Body of pancreas (tissue), 4 donors: ENCODE results near the gene LORICRIN. TPM values are rescaled to one million over a fixed set of nuclear protein-coding genes. Genes with fewer than 3 reads are reported as not detected.

Experiments
- ATAC-seq: fragments of 150-250 bp; one replicate; pipeline ENCODE4 v1.9.1; 2016
- DNase-seq, 4 donors: peaks; one replicate each; pipeline ENCODE4 v3.0.0-alpha.2; 2019
- H3K27ac ChIP-seq, 4 donors: fragments of 200-600 bp; sonication (generic); 1 replicate in 3 of 4; 2 replicates in 1 of 4; pipeline versions ENCODE4 v1.5.1 to v1.6.1; 2016 to 2019; ENCODE audit warnings: mild to moderate bottlenecking in 1 of 4, mixed read lengths in 1 of 4, moderate library complexity in 1 of 4
- H3K27me3 ChIP-seq, 2 donors: fragments of 200-600 bp; sonication (generic); one replicate each; pipeline ENCODE4 v1.6.0; 2016; ENCODE audit warnings: mild to moderate bottlenecking in 1 of 2
- H3K36me3 ChIP-seq, 2 donors: fragments of 200-600 bp; sonication (generic); replicated peaks in 1 of 2; 2 replicates each; pipeline ENCODE4 v1.5.1; 2016; ENCODE audit warnings: low read depth in 2 of 2; ENCODE audit not compliant: insufficient read depth in 1 of 2
- H3K4me1 ChIP-seq: fragments of 200-600 bp; sonication (generic); one replicate; pipeline ENCODE4 v1.6.0; 2016
- H3K4me3 ChIP-seq, 2 donors: fragments of 200-600 bp; sonication (generic); 1 replicate in 1 of 2; 2 replicates in 1 of 2; pipeline ENCODE4 v1.5.1; 2016 to 2019
- H3K9me3 ChIP-seq, 3 donors: fragments of 200-600 bp; sonication (generic); 1 replicate in 2 of 3; 2 replicates in 1 of 3; pipeline ENCODE4 v1.5.1; 2016
- POLR2A ChIP-seq, 3 donors: fragments of 450-650 bp; IDR thresholded peaks; one replicate each; pipeline ENCODE4 v1.6.1; 2016; ENCODE audit warnings: antibody characterized with exemption in 3 of 3, mild to moderate bottlenecking in 2 of 3
- WGBS, 2 donors: methylation state at CpG; one replicate each; pipeline ENCODE4 v1.1.5; 2017; 5-methylcytosine and 5-hydroxymethylcytosine counted together
- intact Hi-C: fragments of 100-400 bp; cut with DNase I; formaldehyde crosslinking; loops from one replicate; pipeline ENCODE4 v1.15.1; 2023
- total RNA-seq, 2 donors: library from RNA; depleted of rRNA; stranded (reverse); fragments of >200 nt; gene quantifications; one replicate each; pipeline ENCODE4 v1.1.0, GENCODE V29; 2016
- TF ChIP-seq, protein P1 (sequence below), 7 experiments: fragments of 450-650 bp in 4 of 7; fragments of 200-600 bp in 3 of 7; sonication (generic) in 3 of 7; IDR thresholded peaks; one replicate each; pipeline ENCODE4 v1.5.1; 2016 to 2019; ENCODE audit warnings: antibody characterized with exemption in 7 of 7

The LORICRIN gene, protein sequence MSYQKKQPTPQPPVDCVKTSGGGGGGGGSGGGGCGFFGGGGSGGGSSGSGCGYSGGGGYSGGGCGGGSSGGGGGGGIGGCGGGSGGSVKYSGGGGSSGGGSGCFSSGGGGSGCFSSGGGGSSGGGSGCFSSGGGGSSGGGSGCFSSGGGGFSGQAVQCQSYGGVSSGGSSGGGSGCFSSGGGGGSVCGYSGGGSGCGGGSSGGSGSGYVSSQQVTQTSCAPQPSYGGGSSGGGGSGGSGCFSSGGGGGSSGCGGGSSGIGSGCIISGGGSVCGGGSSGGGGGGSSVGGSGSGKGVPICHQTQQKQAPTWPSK
- total RNA-seq, result not detected

DNA sequence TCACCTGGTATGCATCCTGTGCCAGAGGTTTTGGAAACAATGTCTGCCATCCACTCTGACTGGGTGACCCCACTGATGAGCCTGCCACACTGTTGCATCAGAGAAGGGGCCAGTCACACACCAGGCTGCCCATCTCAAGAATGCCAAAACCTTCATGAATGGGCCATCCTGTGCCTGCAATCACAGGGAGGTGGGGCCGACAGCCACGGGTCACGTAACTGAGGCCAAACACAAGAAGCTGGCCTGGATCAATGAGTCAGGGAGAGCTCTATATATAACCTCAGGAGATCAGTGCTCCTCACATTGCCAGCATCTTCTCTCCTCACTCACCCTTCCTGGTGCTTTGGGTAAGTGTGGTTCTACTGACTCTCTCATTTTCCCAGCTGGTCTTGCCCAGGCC is at the start of gene LORICRIN:
Gene LORICRIN (plus strand): TSS at position 301 of the 400 bp plus-strand sequence. CDS start 1,263 bp downstream, outside the sequence.
- ATAC-seq (no peak), DNase-seq (no peak)
- TF ChIP-seq POLR2A (IDR thresholded peaks at IDR 0.05), result no peak
- TF ChIP-seq, protein P1, sequence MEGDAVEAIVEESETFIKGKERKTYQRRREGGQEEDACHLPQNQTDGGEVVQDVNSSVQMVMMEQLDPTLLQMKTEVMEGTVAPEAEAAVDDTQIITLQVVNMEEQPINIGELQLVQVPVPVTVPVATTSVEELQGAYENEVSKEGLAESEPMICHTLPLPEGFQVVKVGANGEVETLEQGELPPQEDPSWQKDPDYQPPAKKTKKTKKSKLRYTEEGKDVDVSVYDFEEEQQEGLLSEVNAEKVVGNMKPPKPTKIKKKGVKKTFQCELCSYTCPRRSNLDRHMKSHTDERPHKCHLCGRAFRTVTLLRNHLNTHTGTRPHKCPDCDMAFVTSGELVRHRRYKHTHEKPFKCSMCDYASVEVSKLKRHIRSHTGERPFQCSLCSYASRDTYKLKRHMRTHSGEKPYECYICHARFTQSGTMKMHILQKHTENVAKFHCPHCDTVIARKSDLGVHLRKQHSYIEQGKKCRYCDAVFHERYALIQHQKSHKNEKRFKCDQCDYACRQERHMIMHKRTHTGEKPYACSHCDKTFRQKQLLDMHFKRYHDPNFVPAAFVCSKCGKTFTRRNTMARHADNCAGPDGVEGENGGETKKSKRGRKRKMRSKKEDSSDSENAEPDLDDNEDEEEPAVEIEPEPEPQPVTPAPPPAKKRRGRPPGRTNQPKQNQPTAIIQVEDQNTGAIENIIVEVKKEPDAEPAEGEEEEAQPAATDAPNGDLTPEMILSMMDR (IDR thresholded peaks at IDR 0.05), result no peak
- Histone ChIP-seq H3K4me1 (peaks cover 17% of the 10 kb centered on the region), H3K36me3 (no peaks in the 10 kb centered on the region), H3K4me3 (no peak within 1 kb of the TSS), H3K9me3 (no peaks in the 10 kb centered on the region), H3K27ac (no peak within 1 kb of the TSS), H3K27me3 (peaks cover 5 to 29% of the 10 kb centered on the region in 2 donors)
- intact Hi-C loops, result no loop called here
- WGBS, 2 donors, result 70 to 100% methylated on average over 1 to 3 of the region's 3 CpGs

DNA sequence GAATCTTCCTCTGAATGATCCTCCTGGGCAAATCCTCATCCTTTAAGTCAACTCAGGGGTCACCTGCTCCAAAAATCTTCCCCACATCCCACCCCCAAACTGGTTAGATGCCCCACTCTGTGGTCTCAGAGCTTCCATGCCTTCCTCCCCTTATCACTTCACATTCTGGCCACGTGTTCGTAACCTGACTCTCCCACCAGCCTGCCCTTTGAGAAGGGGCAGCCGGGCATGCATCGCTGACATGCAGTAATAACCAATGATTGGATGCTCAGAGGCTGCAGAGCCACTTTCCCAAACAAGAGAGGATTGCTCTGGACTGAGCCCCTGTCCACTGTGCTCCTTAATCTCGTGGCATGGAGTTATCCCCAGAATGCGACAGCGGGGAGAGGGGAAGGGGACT is 49.3 kb upstream of the LORICRIN start:
- no peaks in the 10 kb centered on the region for H3K9me3 ChIP-seq
- no peak overlapping the region for H3K27ac ChIP-seq
- intact Hi-C loops, result no loop called here
- TF ChIP-seq, protein P1 (IDR thresholded peaks at IDR 0.05), result no peak
- no peak for TF ChIP-seq POLR2A (IDR thresholded peaks at IDR 0.05)
- no peaks in the 10 kb centered on the region for H3K4me1 ChIP-seq
- H3K4me3 ChIP-seq, result no peak overlapping the region
- ATAC-seq, result no peak
- no peaks in the 10 kb centered on the region for H3K27me3 ChIP-seq
- 35 to 38% methylated on average over 7 of the region's 7 CpGs for WGBS, 2 donors
- H3K36me3 ChIP-seq, result no peaks in the 10 kb centered on the region
- DNase-seq, result no peak

DNA sequence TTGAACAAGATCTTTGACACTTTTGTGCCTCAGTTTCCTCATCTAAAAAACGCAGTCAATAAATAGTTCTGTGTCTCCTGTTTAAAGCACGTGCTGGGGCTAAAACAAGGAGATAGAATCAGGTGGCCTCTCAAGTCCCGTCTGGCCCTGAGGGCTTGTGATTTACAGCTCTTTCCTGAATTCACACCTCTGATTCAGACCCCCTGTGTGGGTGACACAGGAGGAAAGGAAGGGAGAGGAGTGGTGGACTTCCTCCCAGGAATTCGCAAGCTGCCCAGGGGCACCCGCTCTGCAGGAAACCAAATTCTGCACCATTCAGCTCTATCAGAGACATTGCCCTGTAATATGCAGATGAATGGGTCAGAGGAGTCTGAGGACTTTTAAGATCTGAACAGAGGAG is 47.3 kb upstream of the LORICRIN start:
- intact Hi-C loops, result no loop called here
- Histone ChIP-seq H3K27ac (no peak overlapping the region), H3K4me3 (no peak overlapping the region), H3K9me3 (no peaks in the 10 kb centered on the region), H3K27me3 (no peaks in the 10 kb centered on the region), H3K36me3 (no peaks in the 10 kb centered on the region), H3K4me1 (no peaks in the 10 kb centered on the region)
- WGBS, 2 donors, result 40 to 47% methylated on average over 5 of the region's 5 CpGs
- no peak for DNase-seq
- no peak for ATAC-seq
- TF ChIP-seq POLR2A (IDR thresholded peaks at IDR 0.05), result no peak
- TF ChIP-seq, protein P1 (IDR thresholded peaks at IDR 0.05), result no peak

DNA sequence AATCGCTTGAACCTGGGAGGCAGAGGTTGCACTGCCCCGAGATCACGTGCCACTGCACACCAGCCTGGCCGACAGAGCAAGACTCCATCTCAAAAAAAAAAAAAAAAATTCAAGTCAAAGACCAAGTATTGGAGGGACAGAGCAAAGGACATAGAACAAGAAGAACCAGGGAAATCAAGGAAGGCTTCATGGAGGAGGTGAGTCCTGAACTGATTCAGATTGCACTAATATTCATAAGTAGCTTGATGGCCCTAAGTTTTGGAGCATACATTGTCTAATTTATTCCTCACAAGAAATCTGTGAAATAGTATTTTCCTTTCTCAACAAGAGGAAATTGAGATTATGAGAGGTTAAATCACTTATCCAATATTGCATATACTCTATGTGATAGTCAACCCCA is 46.0 kb upstream of the LORICRIN start:
- Histone ChIP-seq H3K4me1 (no peaks in the 10 kb centered on the region), H3K27ac (no peak overlapping the region), H3K36me3 (no peaks in the 10 kb centered on the region), H3K27me3 (no peaks in the 10 kb centered on the region), H3K9me3 (no peaks in the 10 kb centered on the region), H3K4me3 (no peak overlapping the region)
- ATAC-seq (no peak), DNase-seq (no peak)
- intact Hi-C loops, result no loop called here
- 87 to 99% methylated on average over 4 of the region's 4 CpGs for WGBS, 2 donors
- TF ChIP-seq POLR2A (IDR thresholded peaks at IDR 0.05), result no peak
- TF ChIP-seq, protein P1 (IDR thresholded peaks at IDR 0.05), result no peak

DNA sequence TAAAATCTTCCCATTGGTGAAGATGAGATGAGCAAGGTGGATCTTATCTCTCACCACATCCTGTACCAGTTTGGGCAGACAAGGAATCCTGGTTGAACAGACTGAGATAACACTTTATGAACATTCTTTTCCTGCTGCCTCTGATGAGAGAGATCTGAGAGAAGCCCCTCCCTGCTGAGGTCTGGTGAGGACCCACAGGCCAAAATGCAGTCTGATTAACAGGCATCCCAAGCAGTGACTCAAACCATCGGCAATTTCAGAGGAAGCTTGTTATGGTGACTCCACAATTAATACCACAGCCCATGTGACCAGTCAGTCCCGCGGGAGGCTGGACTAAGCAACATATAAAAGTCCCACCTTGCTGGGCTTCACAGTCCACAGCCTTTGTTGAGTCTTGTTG is 42.3 kb upstream of the LORICRIN start, which contains the start of gene PRR9:
Gene PRR9 (plus strand): TSS at position 373 of the 400 bp plus-strand sequence. CDS start 561 bp downstream, outside the sequence.
- no peak for DNase-seq
- TF ChIP-seq, protein P1 (IDR thresholded peaks at IDR 0.05), result no peak
- Histone ChIP-seq H3K4me1 (no peaks in the 10 kb centered on the region), H3K27ac (no peak within 1 kb of the TSS), H3K27me3 (no peaks in the 10 kb centered on the region), H3K9me3 (no peaks in the 10 kb centered on the region), H3K36me3 (no peaks in the 10 kb centered on the region), H3K4me3 (no peak within 1 kb of the TSS)
- 57 to 83% methylated on average over 1 to 3 of the region's 3 CpGs for WGBS, 2 donors
- no peak for ATAC-seq
- intact Hi-C loops, result no loop called here
